HepG2 (cell line): ENCODE data around the gene SPNS2. TPM values are rescaled to one million over a fixed set of nuclear protein-coding genes. Genes with fewer than 3 reads are reported as not detected.

ENCODE experiments used
- BCL6 ChIP-seq: IDR thresholded peaks from 2 replicates; pipeline ENCODE4 v1.6.1; 2016; ENCODE audit warnings: missing genetic modification reagents, missing compliant biosample characterization
- CAMTA2 ChIP-seq: sonication (generic); formaldehyde crosslinking; IDR thresholded peaks from 2 replicates; pipeline ENCODE4 v1.4.0; 2020; ENCODE audit warnings: mild to moderate bottlenecking, missing genetic modification reagents, borderline replicate concordance
- CENPBD1 ChIP-seq: sonication (generic); formaldehyde crosslinking; IDR thresholded peaks from 2 replicates; pipeline ENCODE4 v1.8.0; 2022; ENCODE audit warnings: missing genetic modification reagents, low read depth, mild to moderate bottlenecking, borderline replicate concordance
- ERF ChIP-seq: IDR thresholded peaks from 2 replicates; pipeline ENCODE4 v1.6.1; 2018; ENCODE audit warnings: missing biosample characterization, missing genetic modification reagents
- FOXP1 ChIP-seq, 2 experiments: fragments of 450-650 bp in 1 of 2; IDR thresholded peaks; 2 replicates each; pipeline ENCODE4 v1.6.1; 2017 to 2018; ENCODE audit warnings: antibody characterized with exemption in 1 of 2
- HIVEP1 ChIP-seq: sonication (generic); formaldehyde crosslinking; IDR thresholded peaks from 2 replicates; pipeline ENCODE4 v1.4.0; 2020; ENCODE audit warnings: mild to moderate bottlenecking, missing genetic modification reagents
- MAFF ChIP-seq: IDR thresholded peaks from 2 replicates; pipeline ENCODE4 v1.6.1; 2011; ENCODE audit warnings: low read depth, low read length, improper control_type of control experiment
- NR3C1 ChIP-seq: sonication (generic); formaldehyde crosslinking; IDR thresholded peaks from 2 replicates; pipeline ENCODE4 v1.4.0; 2020; ENCODE audit warnings: missing genetic modification reagents
- PCBP2 ChIP-seq: fragments of 200-400 bp; formaldehyde crosslinking; optimal IDR thresholded peaks from 2 replicates; pipeline ENCODE3; 2018; ENCODE audit warnings: low read length, low read depth; ENCODE audit not compliant: poor library complexity, severe bottlenecking
- SP5 ChIP-seq: IDR thresholded peaks from 2 replicates; pipeline ENCODE4 v1.6.1; 2016; ENCODE audit warnings: low read depth, borderline replicate concordance
- ZBTB37 ChIP-seq: sonication (generic); formaldehyde crosslinking; IDR thresholded peaks from 2 replicates; pipeline ENCODE4 v1.4.0; 2020; ENCODE audit warnings: mild to moderate bottlenecking, missing genetic modification reagents
- ZC3H4 ChIP-seq: sonication (generic); formaldehyde crosslinking; IDR thresholded peaks from 2 replicates; pipeline ENCODE4 v1.4.0; 2020; ENCODE audit warnings: missing genetic modification reagents, borderline replicate concordance
- ZFP82 ChIP-seq: sonication (generic); formaldehyde crosslinking; IDR thresholded peaks from 2 replicates; pipeline ENCODE4 v1.5.1; 2020; ENCODE audit warnings: mild to moderate bottlenecking, missing genetic modification reagents, borderline replicate concordance
- ZNF225 ChIP-seq: sonication (generic); formaldehyde crosslinking; IDR thresholded peaks from 2 replicates; pipeline ENCODE4 v1.4.0; 2020; ENCODE audit warnings: mild to moderate bottlenecking, missing genetic modification reagents
- ZNF619 ChIP-seq: sonication (generic); formaldehyde crosslinking; IDR thresholded peaks from 2 replicates; pipeline ENCODE4 v1.4.0; 2020; ENCODE audit warnings: mild to moderate bottlenecking, missing genetic modification reagents
- ZNF629 ChIP-seq: sonication (generic); formaldehyde crosslinking; conservative IDR thresholded peaks from 2 replicates; pipeline ENCODE4 v1.5.0; 2020; ENCODE audit warnings: missing genetic modification reagents
- ZNF781 ChIP-seq: sonication (generic); formaldehyde crosslinking; IDR thresholded peaks from 2 replicates; pipeline ENCODE4 v1.5.1; 2020; ENCODE audit warnings: borderline replicate concordance, mild to moderate bottlenecking, missing genetic modification reagents; ENCODE audit errors: not compliant biosample characterization
- polyA plus RNA-seq, 8 experiments: library from polyadenylated mRNA; depleted of rRNA in 3 of 8; stranded (reverse) in 7 of 8; unstranded in 1 of 8; fragments of >200 nt; fragmentation: Illumina TruSeq in 4 of 8; extraction: Trizol in 4 of 8; gene quantifications; 2 replicates each; pipeline versions ENCODE4 v1.2.1 to v1.2.3, GENCODE V29; 2011 to 2016; ENCODE audit warnings: low read depth in 4 of 8, missing spikeins in 1 of 8, mixed read lengths in 1 of 8; ENCODE audit not compliant: insufficient read depth in 1 of 8
- total RNA-seq, 5 experiments: library from RNA; depleted of rRNA; stranded (reverse); fragments of >200 nt; fragmentation: Illumina TruSeq; extraction: Trizol; gene quantifications; 2 replicates each; pipeline ENCODE4 v1.2.3, GENCODE V29; 2016; ENCODE audit warnings: low read depth in 1 of 5
- TF ChIP-seq, protein P1 (sequence below): IDR thresholded peaks from 2 replicates; pipeline ENCODE4 v1.4.0; 2020; ENCODE audit warnings: mild to moderate bottlenecking, missing genetic modification reagents
- TF ChIP-seq, protein P2 (sequence below): sonication (generic); formaldehyde crosslinking; IDR thresholded peaks from 2 replicates; pipeline ENCODE4 v1.5.0; 2020; ENCODE audit warnings: missing genetic modification reagents

Gene SPNS2
- total and polyA plus RNA-seq, 2 of the 13 experiments (the other 11 are each of a cell fraction or from before 2014, with no cell fraction given): 0.01 TPM; not detected in 1

DNA sequence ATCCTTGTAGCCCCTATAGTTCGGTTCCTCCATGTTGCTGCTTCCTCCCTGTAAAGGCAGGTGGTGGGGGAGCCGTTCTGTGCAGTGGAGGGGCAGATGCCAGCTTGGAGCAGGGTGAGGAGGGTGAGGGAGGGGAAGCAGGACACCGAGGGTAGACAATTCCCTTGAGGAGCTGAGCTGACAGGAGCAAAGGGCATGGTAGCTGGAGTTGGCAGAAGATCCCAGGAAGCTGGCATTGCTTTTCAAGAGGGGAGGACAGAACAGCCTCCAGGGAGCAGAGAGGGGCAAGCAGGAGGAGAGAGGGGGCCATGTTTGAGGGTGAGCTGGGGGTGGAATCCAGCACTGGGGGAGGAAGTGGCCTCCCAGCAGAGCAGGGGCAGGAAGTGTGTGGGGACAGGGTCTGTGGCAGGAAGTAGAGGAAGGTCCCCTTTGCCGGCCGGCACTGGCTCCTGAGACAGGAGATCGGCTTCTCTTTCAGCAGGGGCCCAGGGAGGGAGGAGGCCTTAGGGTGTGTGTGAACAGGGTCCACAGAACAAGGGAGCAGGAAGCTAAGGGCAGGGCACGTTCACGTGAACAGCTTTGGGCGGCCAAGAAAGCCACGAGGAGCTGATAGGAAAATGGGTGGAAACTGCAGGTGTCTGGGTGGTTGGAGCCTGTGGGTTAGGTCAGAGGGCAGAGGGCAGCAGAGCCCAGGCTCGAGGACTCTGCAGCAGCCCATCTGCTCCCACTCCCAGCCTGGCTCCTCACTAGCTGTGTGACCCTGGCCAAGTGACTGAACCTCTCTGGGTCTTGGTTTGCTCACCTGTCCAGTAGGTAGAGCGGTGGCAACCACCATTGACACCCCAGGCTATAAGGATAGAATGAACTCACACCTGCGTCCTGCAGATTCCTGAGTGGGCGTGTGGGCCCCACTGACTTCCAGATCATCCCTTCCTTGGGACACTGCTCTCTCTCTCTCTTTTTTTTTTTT is 17.5 kb upstream of the SPNS2 start (continued):
- no peak for TF ChIP-seq FOXP1 (IDR thresholded peaks at IDR 0.05)
- no peak for TF ChIP-seq FOXP1 (CRISPR knock-in tag; IDR thresholded peaks at IDR 0.05)
- no peak for TF ChIP-seq BCL6 (CRISPR knock-in tag)
- TF ChIP-seq NR3C1 (CRISPR knock-in tag): no peak
- TF ChIP-seq ZFP82 (CRISPR knock-in tag): no peak
- TF ChIP-seq CAMTA2 (CRISPR knock-in tag): no peak
- no peak for TF ChIP-seq ZNF781 (CRISPR knock-in tag)
- TF ChIP-seq ZNF619 (CRISPR knock-in tag): 0 out of 2 replicates have a peak, but pooled peaks have one; percentile 58
- no peak; the same call in 1 of the 2 replicates for TF ChIP-seq ERF (CRISPR knock-in tag)
- 0 out of 2 replicates have a peak, but pooled peaks have one; percentile 11 for TF ChIP-seq HIVEP1 (CRISPR knock-in tag)
- TF ChIP-seq, protein P1, sequence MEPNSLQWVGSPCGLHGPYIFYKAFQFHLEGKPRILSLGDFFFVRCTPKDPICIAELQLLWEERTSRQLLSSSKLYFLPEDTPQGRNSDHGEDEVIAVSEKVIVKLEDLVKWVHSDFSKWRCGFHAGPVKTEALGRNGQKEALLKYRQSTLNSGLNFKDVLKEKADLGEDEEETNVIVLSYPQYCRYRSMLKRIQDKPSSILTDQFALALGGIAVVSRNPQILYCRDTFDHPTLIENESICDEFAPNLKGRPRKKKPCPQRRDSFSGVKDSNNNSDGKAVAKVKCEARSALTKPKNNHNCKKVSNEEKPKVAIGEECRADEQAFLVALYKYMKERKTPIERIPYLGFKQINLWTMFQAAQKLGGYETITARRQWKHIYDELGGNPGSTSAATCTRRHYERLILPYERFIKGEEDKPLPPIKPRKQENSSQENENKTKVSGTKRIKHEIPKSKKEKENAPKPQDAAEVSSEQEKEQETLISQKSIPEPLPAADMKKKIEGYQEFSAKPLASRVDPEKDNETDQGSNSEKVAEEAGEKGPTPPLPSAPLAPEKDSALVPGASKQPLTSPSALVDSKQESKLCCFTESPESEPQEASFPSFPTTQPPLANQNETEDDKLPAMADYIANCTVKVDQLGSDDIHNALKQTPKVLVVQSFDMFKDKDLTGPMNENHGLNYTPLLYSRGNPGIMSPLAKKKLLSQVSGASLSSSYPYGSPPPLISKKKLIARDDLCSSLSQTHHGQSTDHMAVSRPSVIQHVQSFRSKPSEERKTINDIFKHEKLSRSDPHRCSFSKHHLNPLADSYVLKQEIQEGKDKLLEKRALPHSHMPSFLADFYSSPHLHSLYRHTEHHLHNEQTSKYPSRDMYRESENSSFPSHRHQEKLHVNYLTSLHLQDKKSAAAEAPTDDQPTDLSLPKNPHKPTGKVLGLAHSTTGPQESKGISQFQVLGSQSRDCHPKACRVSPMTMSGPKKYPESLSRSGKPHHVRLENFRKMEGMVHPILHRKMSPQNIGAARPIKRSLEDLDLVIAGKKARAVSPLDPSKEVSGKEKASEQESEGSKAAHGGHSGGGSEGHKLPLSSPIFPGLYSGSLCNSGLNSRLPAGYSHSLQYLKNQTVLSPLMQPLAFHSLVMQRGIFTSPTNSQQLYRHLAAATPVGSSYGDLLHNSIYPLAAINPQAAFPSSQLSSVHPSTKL (CRISPR knock-in tag): peak; percentile 64; the same call in 1 of the 2 replicates
- TF ChIP-seq ZNF225: no peak; the same call in 1 of the 2 replicates
- TF ChIP-seq SP5 (CRISPR knock-in tag): 0 out of 2 replicates have a peak, but pooled peaks have one; percentile 29
- TF ChIP-seq ZNF629 (CRISPR knock-in tag): 0 out of 2 replicates have a peak, but pooled peaks have one; percentile 32
- no peak for TF ChIP-seq ZC3H4 (CRISPR knock-in tag)
- no peak for TF ChIP-seq CENPBD1 (CRISPR knock-in tag)
- no peak for TF ChIP-seq PCBP2
- TF ChIP-seq, protein P2, sequence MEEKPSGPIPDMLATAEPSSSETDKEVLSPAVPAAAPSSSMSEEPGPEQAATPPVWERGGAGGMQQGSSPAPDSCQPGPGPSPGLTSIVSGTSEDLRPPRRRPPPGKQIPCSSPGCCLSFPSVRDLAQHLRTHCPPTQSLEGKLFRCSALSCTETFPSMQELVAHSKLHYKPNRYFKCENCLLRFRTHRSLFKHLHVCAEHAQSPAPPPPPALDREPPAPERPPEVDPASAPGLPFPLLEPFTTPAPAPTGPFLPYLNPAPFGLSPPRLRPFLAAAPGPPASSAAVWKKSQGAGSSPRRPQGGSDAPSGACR (CRISPR knock-in tag): peak; percentile 83
- no peak for TF ChIP-seq MAFF
- TF ChIP-seq ZBTB37: no peak
